AG04449 (cell line): Measurements from ENCODE around the gene KANSL1.

Source experiments
- CTCF ChIA-PET: fragments of 350-600 bp; formaldehyde crosslinking; extraction: SDS; loops from one replicate; lab custom pipeline; 2021; ENCODE audit warnings: antibody characterized with exemption; lab: Yijun Ruan, JAX
- POLR2A ChIA-PET: fragments of 400-600, 350-600 bp; formaldehyde crosslinking; extraction: SDS; loops from one replicate; lab custom pipeline; 2020; ENCODE audit warnings: antibody characterized with exemption, inconsistent platforms; lab: Yijun Ruan, JAX
- DNase-seq: peaks from one replicate; pipeline ENCODE4 v3.0.0-alpha.2; 2010; ENCODE audit warnings: low read depth, low spot score
- H3K4me3 ChIP-seq: 2 replicates; pipeline ENCODE4 v1.5.1; 2011; ENCODE audit warnings: low read depth, mild to moderate bottlenecking, control low read depth, low read length
- CTCF ChIP-seq: IDR thresholded peaks from one replicate; pipeline ENCODE4 v1.5.1; 2011; ENCODE audit warnings: mild to moderate bottlenecking, moderate library complexity, low read length, control low read depth, inconsistent platforms; ENCODE audit not compliant: insufficient read depth; ENCODE audit errors: missing control alignments

KANSL1 gene

GRCh38 chr17:46080118-46081017 lies 112.9 kb downstream of the KANSL1 start:
- CTCF ChIA-PET: interaction anchor here (2.8 kb wide), 1 partner anchor 113 kb away, joined by 13 read pairs; the partner anchor contains the start of gene KANSL1
- no peak for TF ChIP-seq CTCF
- DNase-seq: no peak
- POLR2A ChIA-PET: no interaction called here
- no peak overlapping the region for H3K4me3 ChIP-seq

GRCh38 chr17:46078675-46079074 lies 114.6 kb downstream of the KANSL1 start:
- H3K4me3 ChIP-seq: no peak overlapping the region
- POLR2A ChIA-PET: no interaction called here
- CTCF ChIA-PET: interaction anchor here (1.2 to 2.8 kb wide), 5 partner anchors 10 to 114 kb away, joined by 3 to 13 read pairs (median 6); partner anchors contain the start of gene KANSL1
- DNase-seq: no peak
- no peak for TF ChIP-seq CTCF

GRCh38 chr17:46074540-46074939 lies 118.7 kb downstream of the KANSL1 start:
- no peak for DNase-seq
- no peak for TF ChIP-seq CTCF
- ChIA-PET POLR2A (no interaction called here), CTCF (interaction anchor here (0.8 to 4.3 kb wide), 3 partner anchors 12 to 119 kb away, joined by 3 to 16 read pairs (median 14); partner anchors contain the start of gene KANSL1)
- H3K4me3 ChIP-seq: no peak overlapping the region

- POLR2A ChIA-PET: no interaction called here
These were observed 120.2 kb downstream of the KANSL1 start for GRCh38 chr17:46072998-46073397.

GRCh38 chr17:46071796-46072195 lies 121.4 kb downstream of the KANSL1 start:
- DNase-seq: no peak
- no peak for TF ChIP-seq CTCF
- H3K4me3 ChIP-seq: no peak overlapping the region
- CTCF ChIA-PET: interaction anchor here (1.3 to 4.3 kb wide), 6 partner anchors 9 to 122 kb away, joined by 3 to 16 read pairs (median 6); partner anchors contain the start of gene KANSL1
- POLR2A ChIA-PET: no interaction called here

More at GRCh38 chr17:46072998-46073397, 120.2 kb downstream of the KANSL1 start:
- peak; percentile 44 for DNase-seq
- no peak for TF ChIP-seq CTCF
- H3K4me3 ChIP-seq: no peak overlapping the region
- CTCF ChIA-PET: interaction anchor here (1.3 to 4.3 kb wide), 5 partner anchors 9 to 120 kb away, joined by 3 to 16 read pairs (median 5); partner anchors contain the start of gene KANSL1

GRCh38 chr17:46064460-46064859 lies 128.8 kb downstream of the KANSL1 start:
- POLR2A ChIA-PET: interaction anchor here (0.5 kb wide), 1 partner anchor 98 kb away, joined by 3 read pairs; no protein-coding TSS in a partner anchor
- no peak overlapping the region for H3K4me3 ChIP-seq
- no peak for TF ChIP-seq CTCF
- CTCF ChIA-PET: interaction anchor here (5.2 kb wide), 1 partner anchor 129 kb away, joined by 37 read pairs; the partner anchor contains the start of gene KANSL1
- no peak for DNase-seq
